K562 (cell line): ENCODE data around the gene SLC1A5. TPM values are rescaled to one million over a fixed set of nuclear protein-coding genes. Genes with fewer than 3 reads are reported as not detected.
A peak's percentile ranks its signal among the peaks of the same experiment; 100 is the strongest.

Experiments used
- CSDE1 ChIP-seq, 2 experiments: fragments of 450-650 bp; IDR thresholded peaks; 2 replicates each; pipeline ENCODE4 v1.6.1; 2016; ENCODE audit warnings: mild to moderate bottlenecking in 1 of 2
- DIDO1 ChIP-seq: fragments of 450-650 bp; IDR thresholded peaks from 2 replicates; pipeline ENCODE4 v1.6.1; 2016; ENCODE audit warnings: low read depth, missing biosample characterization, missing genetic modification characterization
- HDAC3 ChIP-seq: fragments of 450-650 bp; IDR thresholded peaks from 2 replicates; pipeline ENCODE4 v1.6.1; 2018; ENCODE audit warnings: borderline replicate concordance, mild to moderate bottlenecking, moderate library complexity; ENCODE audit not compliant: partially characterized antibody
- IRF2 ChIP-seq: sonication (generic); formaldehyde crosslinking; IDR thresholded peaks from 2 replicates; pipeline ENCODE4 v1.8.1; 2022; ENCODE audit warnings: mild to moderate bottlenecking, missing genetic modification reagents
- NEUROD1 ChIP-seq: fragments of 150-350 bp; IDR thresholded peaks from 2 replicates; pipeline ENCODE4 v1.6.1; 2014; ENCODE audit warnings: borderline replicate concordance, low read length, low read depth; ENCODE audit not compliant: partially characterized antibody
- RAD51 ChIP-seq: fragments of 450-650 bp; IDR thresholded peaks from 2 replicates; pipeline ENCODE4 v1.7.1; 2016; ENCODE audit warnings: low read depth, mild to moderate bottlenecking, borderline replicate concordance
- TGIF2 ChIP-seq: sonication (generic); formaldehyde crosslinking; IDR thresholded peaks from 2 replicates; pipeline ENCODE4 v1.8.1; 2022; ENCODE audit warnings: mild to moderate bottlenecking, missing genetic modification reagents, moderate library complexity
- ZNF121 ChIP-seq: sonication (generic); formaldehyde crosslinking; conservative IDR thresholded peaks from 2 replicates; pipeline ENCODE4 v1.8.0; 2022; ENCODE audit warnings: missing genetic modification reagents
- ZNF24 ChIP-seq: fragments of 450-650 bp; IDR thresholded peaks from 2 replicates; pipeline ENCODE4 v1.6.1; 2016
- ZNF584 ChIP-seq: fragments of 200-800 bp; sonication (Bioruptor generic); IDR thresholded peaks from 2 replicates; pipeline ENCODE4 v1.6.1; 2016; ENCODE audit warnings: low read depth, mild to moderate bottlenecking, missing genetic modification characterization, missing compliant biosample characterization
- polyA plus RNA-seq, 8 experiments: library from polyadenylated mRNA; depleted of rRNA in 4 of 8; stranded (reverse) in 5 of 8; unstranded in 3 of 8; fragments of >200 nt; fragmentation: Nextera tagmentation in 2 of 8; fragmentation: Illumina TruSeq in 1 of 8; extraction: Ambion mirVana in 2 of 8; extraction: Trizol in 1 of 8; gene quantifications; 2 replicates each; pipeline versions ENCODE4 v1.2.1 to v1.2.3, GENCODE V29; 2011 to 2014; ENCODE audit warnings: inconsistent platforms in 1 of 8, missing spikeins in 1 of 8
- total RNA-seq, 7 experiments: library from RNA; depleted of rRNA in 6 of 7; stranded (reverse); fragments of >200 nt in 6 of 7; fragmentation: Illumina TruSeq in 2 of 7; extraction: Trizol in 2 of 7; gene quantifications; 2 replicates each; pipeline versions ENCODE4 v1.2.1 to v1.2.3, GENCODE V29; 2011 to 2021; ENCODE audit warnings: low replicate concordance in 1 of 7
- TF ChIP-seq, protein P1 (sequence below): fragments of 250-450 bp; sonication (Bioruptor Pico); IDR thresholded peaks from 2 replicates; pipeline ENCODE4 v1.8.0; 2022; ENCODE audit warnings: inconsistent platforms
- TF ChIP-seq, protein P2 (sequence below): fragments of 450-650 bp; formaldehyde crosslinking; IDR thresholded peaks from 2 replicates; pipeline ENCODE4 v1.4.0; 2020; ENCODE audit warnings: mild to moderate bottlenecking, mixed read lengths
- TF ChIP-seq, protein P3 (sequence below): fragments of 250-450 bp; sonication (Bioruptor Pico); IDR thresholded peaks from 2 replicates; pipeline ENCODE4 v1.8.0; 2022; ENCODE audit warnings: inconsistent platforms, mild to moderate bottlenecking, moderate library complexity, borderline replicate concordance
- TF ChIP-seq, protein P4 (sequence below): fragments of 250-450 bp; sonication (Bioruptor Pico); IDR thresholded peaks from 2 replicates; pipeline ENCODE4 v1.8.0; 2021; ENCODE audit warnings: mild to moderate bottlenecking, moderate library complexity
- TF ChIP-seq, protein P5 (sequence below), 2 experiments: IDR thresholded peaks; 2 replicates each; pipeline ENCODE4 v1.6.1; 2011; ENCODE audit warnings: borderline replicate concordance in 1 of 2, control low read depth in 1 of 2, low read depth in 1 of 2, low read length in 1 of 2, mild to moderate bottlenecking in 1 of 2, mixed read lengths in 1 of 2, moderate library complexity in 1 of 2; ENCODE audit not compliant: insufficient read depth in 1 of 2, insufficient read length in 1 of 2, poor library complexity in 1 of 2, severe bottlenecking in 1 of 2; ENCODE audit errors: extremely low read depth in 1 of 2
- TF ChIP-seq, protein P6 (sequence below): fragments of 200-800 bp; sonication (Bioruptor generic); IDR thresholded peaks from 2 replicates; pipeline ENCODE4 v1.6.1; 2017; ENCODE audit warnings: missing genetic modification characterization, missing compliant biosample characterization

SLC1A5 gene
- total and polyA plus RNA-seq, 9 of the 15 experiments (the other 6 are each of a cell fraction or from before 2014, with no cell fraction given): 31.2 to 417 (median 134) TPM

DNA sequence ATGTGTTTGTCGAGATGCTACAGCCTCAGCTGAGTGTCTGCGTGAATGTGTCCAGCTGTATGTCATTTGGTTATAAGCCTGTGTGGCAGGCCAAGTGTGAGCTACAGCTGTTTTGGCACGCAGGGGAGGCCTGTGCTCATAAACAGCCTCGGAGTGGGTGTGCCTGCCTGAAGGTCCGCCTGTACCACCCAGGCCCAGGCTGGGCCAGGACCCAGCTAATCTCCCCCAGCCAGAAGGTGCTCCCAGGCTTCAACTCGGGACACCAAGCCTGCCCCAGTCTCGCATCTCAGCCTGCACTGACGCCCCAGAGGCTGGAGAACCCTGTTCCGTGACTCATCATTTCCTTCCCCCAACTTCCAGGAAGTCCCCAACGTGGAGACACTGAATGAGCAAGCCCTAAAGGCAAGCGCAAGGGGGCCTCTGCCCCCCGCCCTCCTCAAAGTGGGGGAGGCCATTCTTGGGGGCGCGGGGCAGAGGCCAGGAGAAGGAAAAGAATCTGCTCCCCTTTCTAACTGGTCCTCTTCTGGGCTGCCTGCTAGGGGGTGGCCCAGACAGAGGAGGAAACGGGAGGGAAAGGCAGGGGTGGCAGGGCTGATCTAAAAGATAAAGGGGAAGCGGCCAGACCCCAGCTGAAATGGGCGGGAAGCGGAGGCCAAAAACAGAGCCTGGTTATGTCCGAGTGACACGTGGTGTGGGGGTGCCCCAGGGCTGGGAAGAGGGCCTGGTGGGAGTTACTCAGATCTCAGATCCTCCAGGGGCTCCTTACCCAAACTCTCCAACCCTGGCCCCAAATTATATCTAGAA lies 2.0 kb downstream of the SLC1A5 start (continued):
- TF ChIP-seq, protein P1, sequence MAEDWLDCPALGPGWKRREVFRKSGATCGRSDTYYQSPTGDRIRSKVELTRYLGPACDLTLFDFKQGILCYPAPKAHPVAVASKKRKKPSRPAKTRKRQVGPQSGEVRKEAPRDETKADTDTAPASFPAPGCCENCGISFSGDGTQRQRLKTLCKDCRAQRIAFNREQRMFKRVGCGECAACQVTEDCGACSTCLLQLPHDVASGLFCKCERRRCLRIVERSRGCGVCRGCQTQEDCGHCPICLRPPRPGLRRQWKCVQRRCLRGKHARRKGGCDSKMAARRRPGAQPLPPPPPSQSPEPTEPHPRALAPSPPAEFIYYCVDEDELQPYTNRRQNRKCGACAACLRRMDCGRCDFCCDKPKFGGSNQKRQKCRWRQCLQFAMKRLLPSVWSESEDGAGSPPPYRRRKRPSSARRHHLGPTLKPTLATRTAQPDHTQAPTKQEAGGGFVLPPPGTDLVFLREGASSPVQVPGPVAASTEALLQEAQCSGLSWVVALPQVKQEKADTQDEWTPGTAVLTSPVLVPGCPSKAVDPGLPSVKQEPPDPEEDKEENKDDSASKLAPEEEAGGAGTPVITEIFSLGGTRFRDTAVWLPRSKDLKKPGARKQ (CRISPR knock-in tag): no peak
- no peak for TF ChIP-seq ZNF121 (CRISPR knock-in tag)
- no peak for TF ChIP-seq DIDO1 (tag)
- TF ChIP-seq ZNF584: 0 out of 2 replicates have a peak, but pooled peaks have one; percentile 20
- TF ChIP-seq NEUROD1: peak; percentile 78
- peak; percentile 43; the same call in 1 of the 2 replicates for TF ChIP-seq ZNF24
- no peak for TF ChIP-seq TGIF2 (CRISPR knock-in tag)
- TF ChIP-seq, protein P2, sequence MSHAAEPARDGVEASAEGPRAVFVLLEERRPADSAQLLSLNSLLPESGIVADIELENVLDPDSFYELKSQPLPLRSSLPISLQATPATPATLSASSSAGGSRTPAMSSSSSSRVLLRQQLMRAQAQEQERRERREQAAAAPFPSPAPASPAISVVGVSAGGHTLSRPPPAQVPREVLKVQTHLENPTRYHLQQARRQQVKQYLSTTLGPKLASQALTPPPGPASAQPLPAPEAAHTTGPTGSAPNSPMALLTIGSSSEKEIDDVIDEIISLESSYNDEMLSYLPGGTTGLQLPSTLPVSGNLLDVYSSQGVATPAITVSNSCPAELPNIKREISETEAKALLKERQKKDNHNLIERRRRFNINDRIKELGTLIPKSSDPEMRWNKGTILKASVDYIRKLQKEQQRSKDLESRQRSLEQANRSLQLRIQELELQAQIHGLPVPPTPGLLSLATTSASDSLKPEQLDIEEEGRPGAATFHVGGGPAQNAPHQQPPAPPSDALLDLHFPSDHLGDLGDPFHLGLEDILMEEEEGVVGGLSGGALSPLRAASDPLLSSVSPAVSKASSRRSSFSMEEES (CRISPR knock-in tag): no peak
- TF ChIP-seq CSDE1 (IDR thresholded peaks at IDR 0.05): no peak
- TF ChIP-seq, protein P3, sequence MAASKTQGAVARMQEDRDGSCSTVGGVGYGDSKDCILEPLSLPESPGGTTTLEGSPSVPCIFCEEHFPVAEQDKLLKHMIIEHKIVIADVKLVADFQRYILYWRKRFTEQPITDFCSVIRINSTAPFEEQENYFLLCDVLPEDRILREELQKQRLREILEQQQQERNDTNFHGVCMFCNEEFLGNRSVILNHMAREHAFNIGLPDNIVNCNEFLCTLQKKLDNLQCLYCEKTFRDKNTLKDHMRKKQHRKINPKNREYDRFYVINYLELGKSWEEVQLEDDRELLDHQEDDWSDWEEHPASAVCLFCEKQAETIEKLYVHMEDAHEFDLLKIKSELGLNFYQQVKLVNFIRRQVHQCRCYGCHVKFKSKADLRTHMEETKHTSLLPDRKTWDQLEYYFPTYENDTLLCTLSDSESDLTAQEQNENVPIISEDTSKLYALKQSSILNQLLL: no peak
- TF ChIP-seq, protein P4, sequence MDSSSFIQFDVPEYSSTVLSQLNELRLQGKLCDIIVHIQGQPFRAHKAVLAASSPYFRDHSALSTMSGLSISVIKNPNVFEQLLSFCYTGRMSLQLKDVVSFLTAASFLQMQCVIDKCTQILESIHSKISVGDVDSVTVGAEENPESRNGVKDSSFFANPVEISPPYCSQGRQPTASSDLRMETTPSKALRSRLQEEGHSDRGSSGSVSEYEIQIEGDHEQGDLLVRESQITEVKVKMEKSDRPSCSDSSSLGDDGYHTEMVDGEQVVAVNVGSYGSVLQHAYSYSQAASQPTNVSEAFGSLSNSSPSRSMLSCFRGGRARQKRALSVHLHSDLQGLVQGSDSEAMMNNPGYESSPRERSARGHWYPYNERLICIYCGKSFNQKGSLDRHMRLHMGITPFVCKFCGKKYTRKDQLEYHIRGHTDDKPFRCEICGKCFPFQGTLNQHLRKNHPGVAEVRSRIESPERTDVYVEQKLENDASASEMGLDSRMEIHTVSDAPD (CRISPR knock-in tag): no peak
- no peak for TF ChIP-seq IRF2
- TF ChIP-seq RAD51: no peak; the same call in 1 of the 2 replicates
- peak; percentile 55 for TF ChIP-seq HDAC3
- TF ChIP-seq, protein P5, sequence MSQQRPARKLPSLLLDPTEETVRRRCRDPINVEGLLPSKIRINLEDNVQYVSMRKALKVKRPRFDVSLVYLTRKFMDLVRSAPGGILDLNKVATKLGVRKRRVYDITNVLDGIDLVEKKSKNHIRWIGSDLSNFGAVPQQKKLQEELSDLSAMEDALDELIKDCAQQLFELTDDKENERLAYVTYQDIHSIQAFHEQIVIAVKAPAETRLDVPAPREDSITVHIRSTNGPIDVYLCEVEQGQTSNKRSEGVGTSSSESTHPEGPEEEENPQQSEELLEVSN (IDR thresholded peaks at IDR 0.05; ENCODE audit: borderline replicate concordance in 1 of 2, extremely low read depth in 1 of 2, insufficient read depth in 1 of 2, insufficient read length in 1 of 2, low read depth in 1 of 2, low read length in 1 of 2, poor library complexity in 1 of 2, severe bottlenecking in 1 of 2): peak; percentile 95 to 96
- TF ChIP-seq, protein P6, sequence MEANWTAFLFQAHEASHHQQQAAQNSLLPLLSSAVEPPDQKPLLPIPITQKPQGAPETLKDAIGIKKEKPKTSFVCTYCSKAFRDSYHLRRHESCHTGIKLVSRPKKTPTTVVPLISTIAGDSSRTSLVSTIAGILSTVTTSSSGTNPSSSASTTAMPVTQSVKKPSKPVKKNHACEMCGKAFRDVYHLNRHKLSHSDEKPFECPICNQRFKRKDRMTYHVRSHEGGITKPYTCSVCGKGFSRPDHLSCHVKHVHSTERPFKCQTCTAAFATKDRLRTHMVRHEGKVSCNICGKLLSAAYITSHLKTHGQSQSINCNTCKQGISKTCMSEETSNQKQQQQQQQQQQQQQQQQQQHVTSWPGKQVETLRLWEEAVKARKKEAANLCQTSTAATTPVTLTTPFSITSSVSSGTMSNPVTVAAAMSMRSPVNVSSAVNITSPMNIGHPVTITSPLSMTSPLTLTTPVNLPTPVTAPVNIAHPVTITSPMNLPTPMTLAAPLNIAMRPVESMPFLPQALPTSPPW (CRISPR knock-in tag): peak; percentile 93
